Panc1 (cell line): ENCODE results near the gene ITK. TPM values are rescaled to one million over a fixed set of nuclear protein-coding genes. Genes with fewer than 3 reads are reported as not detected.

Experiments
- ATAC-seq: fragments of 200-7000 bp; cut with Tn5 transposase; 2 replicates; pipeline ENCODE4 v1.9.1; 2020; ENCODE audit warnings: mild to moderate bottlenecking, moderate library complexity
- BruUV-seq: library from RNA; stranded (reverse); fragments of 400-500 nt; replicated peaks from 2 replicates; lab custom pipeline; 2021; lab: Mats Ljungman, UMichigan
- CTCF ChIA-PET: fragments of 300-600 bp; sonication (Branson Sonifier 250); formaldehyde crosslinking; loops from one replicate; lab custom pipeline; 2022; ENCODE audit warnings: antibody characterized with exemption; lab: Charles Lee
- POLR2A ChIA-PET: fragments of 300-600 bp; sonication (Branson Sonifier 250); formaldehyde crosslinking; loops from one replicate; lab custom pipeline; 2022; ENCODE audit warnings: antibody characterized with exemption; lab: Charles Lee
- DNase-seq: peaks from one replicate; pipeline ENCODE4 v3.0.0-alpha.2; 2010; ENCODE audit warnings: low read depth, low spot score
- H3K27ac ChIP-seq: 2 replicates; pipeline ENCODE4 v1.5.1; 2011; ENCODE audit warnings: mild to moderate bottlenecking, low read length, inconsistent platforms
- H3K27me3 ChIP-seq: fragments of 200-500 bp; sonication (Bioruptor generic); 2 replicates; pipeline ENCODE4 v1.6.0; 2014; ENCODE audit warnings: low read length, inconsistent platforms; ENCODE audit not compliant: control insufficient read depth, insufficient read depth
- H3K36me3 ChIP-seq: fragments of 200-500 bp; sonication (Bioruptor generic); 2 replicates; pipeline ENCODE4 v1.5.1; 2014; ENCODE audit warnings: inconsistent platforms, mild to moderate bottlenecking, low read length, moderate library complexity; ENCODE audit not compliant: control insufficient read depth, insufficient read depth
- H3K4me1 ChIP-seq: 2 replicates; pipeline ENCODE4 v1.5.1; 2011; ENCODE audit warnings: inconsistent platforms, mild to moderate bottlenecking, low read length, moderate library complexity; ENCODE audit not compliant: control insufficient read depth, insufficient read depth
- H3K4me3 ChIP-seq, 2 experiments: 2 replicates each; pipeline ENCODE4 v1.5.1; 2011 to 2012; ENCODE audit warnings: low read depth in 2 of 2, low read length in 2 of 2, mild to moderate bottlenecking in 2 of 2, inconsistent platforms in 1 of 2, moderate library complexity in 1 of 2
- H3K9me3 ChIP-seq: fragments of 200-500 bp; sonication (Bioruptor generic); 2 replicates; pipeline ENCODE4 v1.5.1; 2014; ENCODE audit warnings: low read depth, mild to moderate bottlenecking, inconsistent platforms, low read length, moderate library complexity; ENCODE audit not compliant: control insufficient read depth, insufficient read depth
- SIN3A ChIP-seq: IDR thresholded peaks from 2 replicates; pipeline ENCODE4 v1.6.1; 2012; ENCODE audit warnings: low read depth, mild to moderate bottlenecking, low read length, moderate library complexity, borderline replicate concordance; ENCODE audit not compliant: insufficient read depth
- TCF7L2 ChIP-seq: IDR thresholded peaks from 2 replicates; pipeline ENCODE4 v1.6.1; 2011; ENCODE audit warnings: mild to moderate bottlenecking, low read depth, low read length, inconsistent platforms
- in situ Hi-C: cut with HindIII; loops from 2 replicates; pipeline ENCODE4 v1.10.0; 2016; ENCODE audit warnings: low sequenced_read_pairs, low pct_unique_long_range_greater_than_20kb
- intact Hi-C: fragments of 100-400 bp; cut with micrococcal nuclease; formaldehyde crosslinking; loops from one replicate; pipeline ENCODE4 v1.10.0; 2022; ENCODE audit not compliant: unreplicated experiment
- total RNA-seq: library from RNA; stranded (reverse); gene quantifications from one replicate; pipeline ENCODE4 v1.2.1, GENCODE V29; 2021; ENCODE audit not compliant: unreplicated experiment
- TF ChIP-seq, protein P1 (sequence below): fragments of 450-650 bp; IDR thresholded peaks from 2 replicates; pipeline ENCODE4 v1.5.1; 2017; ENCODE audit warnings: mild to moderate bottlenecking
- TF ChIP-seq, protein P2 (sequence below), 2 experiments: IDR thresholded peaks; 2 replicates each; pipeline ENCODE4 v1.6.1; 2011 to 2012; ENCODE audit warnings: low read depth in 2 of 2, control low read depth in 1 of 2, low read length in 1 of 2, mild to moderate bottlenecking in 1 of 2, moderate library complexity in 1 of 2; ENCODE audit not compliant: insufficient read depth in 1 of 2

ITK gene
- total RNA-seq, 1 experiment from 2014 or later, result 0.26 TPM

DNA sequence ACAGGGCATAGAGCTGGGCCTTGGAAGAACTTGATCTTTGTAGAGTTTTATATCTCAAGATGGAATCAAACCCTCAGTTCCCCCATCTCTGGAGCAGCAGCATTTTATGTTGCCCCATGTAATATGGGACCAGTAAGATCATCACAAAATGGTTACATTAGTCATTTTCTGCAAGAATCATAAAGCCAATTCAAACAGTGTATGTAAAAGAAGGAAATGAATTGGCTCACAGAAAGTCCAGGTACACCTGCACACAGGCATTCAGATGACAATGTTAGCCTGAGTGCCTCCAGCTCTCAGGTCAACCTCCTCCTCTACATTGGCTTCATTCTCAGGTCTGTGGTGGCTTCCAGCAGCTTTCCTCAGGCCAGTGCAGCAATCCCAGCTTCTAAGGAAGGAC, 120.4 kb downstream of the ITK start:
- H3K9me3 ChIP-seq, result no peaks in the 10 kb centered on the region
- ChIA-PET CTCF (no interaction called here), POLR2A (no interaction called here)
- intact Hi-C loops, result no loop called here
- H3K36me3 ChIP-seq, result no peaks in the 10 kb centered on the region
- H3K4me3 ChIP-seq, result no peak overlapping the region
- no TSS peak for BruUV-seq
- in situ Hi-C loops, result no loop called here
- no peaks in the 10 kb centered on the region for H3K27me3 ChIP-seq
- H3K4me1 ChIP-seq, result no peaks in the 10 kb centered on the region
- H3K27ac ChIP-seq, result no peak overlapping the region
- DNase-seq, result no peak
- ATAC-seq, result no peak
- TF ChIP-seq TCF7L2 (no peak), SIN3A (no peak)
- TF ChIP-seq, protein P1, sequence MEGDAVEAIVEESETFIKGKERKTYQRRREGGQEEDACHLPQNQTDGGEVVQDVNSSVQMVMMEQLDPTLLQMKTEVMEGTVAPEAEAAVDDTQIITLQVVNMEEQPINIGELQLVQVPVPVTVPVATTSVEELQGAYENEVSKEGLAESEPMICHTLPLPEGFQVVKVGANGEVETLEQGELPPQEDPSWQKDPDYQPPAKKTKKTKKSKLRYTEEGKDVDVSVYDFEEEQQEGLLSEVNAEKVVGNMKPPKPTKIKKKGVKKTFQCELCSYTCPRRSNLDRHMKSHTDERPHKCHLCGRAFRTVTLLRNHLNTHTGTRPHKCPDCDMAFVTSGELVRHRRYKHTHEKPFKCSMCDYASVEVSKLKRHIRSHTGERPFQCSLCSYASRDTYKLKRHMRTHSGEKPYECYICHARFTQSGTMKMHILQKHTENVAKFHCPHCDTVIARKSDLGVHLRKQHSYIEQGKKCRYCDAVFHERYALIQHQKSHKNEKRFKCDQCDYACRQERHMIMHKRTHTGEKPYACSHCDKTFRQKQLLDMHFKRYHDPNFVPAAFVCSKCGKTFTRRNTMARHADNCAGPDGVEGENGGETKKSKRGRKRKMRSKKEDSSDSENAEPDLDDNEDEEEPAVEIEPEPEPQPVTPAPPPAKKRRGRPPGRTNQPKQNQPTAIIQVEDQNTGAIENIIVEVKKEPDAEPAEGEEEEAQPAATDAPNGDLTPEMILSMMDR, result no peak

DNA sequence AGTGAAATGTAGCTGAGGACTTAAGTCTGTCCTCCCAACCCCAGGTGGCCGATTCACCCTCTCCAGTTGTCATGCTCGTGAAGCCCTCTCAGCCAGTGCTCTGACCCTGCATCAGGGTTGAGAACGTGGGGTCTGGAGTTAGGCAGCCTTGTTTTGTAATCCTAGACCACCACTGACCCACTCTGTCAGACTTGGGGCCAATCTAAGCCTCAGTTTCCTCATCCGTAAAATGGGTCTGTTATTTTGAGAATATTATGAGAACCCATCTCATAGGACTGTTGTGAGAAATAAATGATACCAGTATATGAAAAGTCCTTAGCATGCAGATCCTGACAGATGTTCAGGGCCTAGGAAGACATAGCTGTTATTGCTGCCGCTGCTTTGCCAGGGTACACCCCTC, 122.4 kb downstream of the ITK start:
- BruUV-seq, result no TSS peak
- TF ChIP-seq, protein P1, result no peak
- TF ChIP-seq, protein P2, sequence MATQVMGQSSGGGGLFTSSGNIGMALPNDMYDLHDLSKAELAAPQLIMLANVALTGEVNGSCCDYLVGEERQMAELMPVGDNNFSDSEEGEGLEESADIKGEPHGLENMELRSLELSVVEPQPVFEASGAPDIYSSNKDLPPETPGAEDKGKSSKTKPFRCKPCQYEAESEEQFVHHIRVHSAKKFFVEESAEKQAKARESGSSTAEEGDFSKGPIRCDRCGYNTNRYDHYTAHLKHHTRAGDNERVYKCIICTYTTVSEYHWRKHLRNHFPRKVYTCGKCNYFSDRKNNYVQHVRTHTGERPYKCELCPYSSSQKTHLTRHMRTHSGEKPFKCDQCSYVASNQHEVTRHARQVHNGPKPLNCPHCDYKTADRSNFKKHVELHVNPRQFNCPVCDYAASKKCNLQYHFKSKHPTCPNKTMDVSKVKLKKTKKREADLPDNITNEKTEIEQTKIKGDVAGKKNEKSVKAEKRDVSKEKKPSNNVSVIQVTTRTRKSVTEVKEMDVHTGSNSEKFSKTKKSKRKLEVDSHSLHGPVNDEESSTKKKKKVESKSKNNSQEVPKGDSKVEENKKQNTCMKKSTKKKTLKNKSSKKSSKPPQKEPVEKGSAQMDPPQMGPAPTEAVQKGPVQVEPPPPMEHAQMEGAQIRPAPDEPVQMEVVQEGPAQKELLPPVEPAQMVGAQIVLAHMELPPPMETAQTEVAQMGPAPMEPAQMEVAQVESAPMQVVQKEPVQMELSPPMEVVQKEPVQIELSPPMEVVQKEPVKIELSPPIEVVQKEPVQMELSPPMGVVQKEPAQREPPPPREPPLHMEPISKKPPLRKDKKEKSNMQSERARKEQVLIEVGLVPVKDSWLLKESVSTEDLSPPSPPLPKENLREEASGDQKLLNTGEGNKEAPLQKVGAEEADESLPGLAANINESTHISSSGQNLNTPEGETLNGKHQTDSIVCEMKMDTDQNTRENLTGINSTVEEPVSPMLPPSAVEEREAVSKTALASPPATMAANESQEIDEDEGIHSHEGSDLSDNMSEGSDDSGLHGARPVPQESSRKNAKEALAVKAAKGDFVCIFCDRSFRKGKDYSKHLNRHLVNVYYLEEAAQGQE (IDR thresholded peaks at IDR 0.05; ENCODE audit: insufficient read depth in 1 of 2, low read depth in 2 of 2, low read length in 1 of 2), result no peak
- H3K4me3 ChIP-seq, result no peak overlapping the region
- H3K27me3 ChIP-seq, result no peaks in the 10 kb centered on the region
- no peak for ATAC-seq
- no peaks in the 10 kb centered on the region for H3K4me1 ChIP-seq
- in situ Hi-C loops, result no loop called here
- H3K27ac ChIP-seq, result no peak overlapping the region
- ChIA-PET CTCF (no interaction called here), POLR2A (no interaction called here)
- DNase-seq, result no peak
- intact Hi-C loops, result no loop called here
- no peaks in the 10 kb centered on the region for H3K36me3 ChIP-seq
- no peaks in the 10 kb centered on the region for H3K9me3 ChIP-seq
